HG02938 (cell line): Measurements from ENCODE around the gene KBTBD6.
"Not testable (repeated sequence)": the region's sequence is repeated elsewhere in the genome, so short reads cannot be mapped to it uniquely, and the experiment has no call there.

ENCODE experiments used
- ATAC-seq: cut with Tn5 transposase; IDR thresholded peaks from one replicate; pipeline ENCODE4 v1.9.1; 2021; ENCODE audit warnings: mild to moderate bottlenecking, moderate library complexity; ENCODE audit not compliant: unreplicated experiment

The KBTBD6 gene

GRCh38 chr13:41136396-41137031, 3.9 kb upstream of the KBTBD6 start:
- ATAC-seq: no peak

- ATAC-seq: no peak
Measured at GRCh38 chr13:41133951-41134350, 1.3 kb upstream of the KBTBD6 start.

GRCh38 chr13:41131660-41132511, 716 bp downstream of the KBTBD6 start:
- ATAC-seq: peak; percentile 14

GRCh38 chr13:41131189-41131588, 1.4 kb downstream of the KBTBD6 start:
- ATAC-seq: not testable (repeated sequence)

GRCh38 chr13:41130356-41130755, 2.2 kb downstream of the KBTBD6 start:
- ATAC-seq: no peak

- ATAC-seq: no peak
Measured at GRCh38 chr13:41127701-41128100, 4.9 kb downstream of the KBTBD6 start.

- ATAC-seq: no peak
Measured at GRCh38 chr13:41122838-41123237, 9.8 kb downstream of the KBTBD6 start.

GRCh38 chr13:41117869-41118268, 14.7 kb downstream of the KBTBD6 start:
- ATAC-seq: no peak

GRCh38 chr13:41111454-41111853, 21.1 kb downstream of the KBTBD6 start:
- ATAC-seq: no peak

- ATAC-seq: no peak
Measured at GRCh38 chr13:41107584-41108014, 25.0 kb downstream of the KBTBD6 start.

GRCh38 chr13:41107104-41107571, 25.5 kb downstream of the KBTBD6 start:
- no peak for ATAC-seq

- no peak for ATAC-seq
Measured at GRCh38 chr13:41099986-41100385, 32.6 kb downstream of the KBTBD6 start.

GRCh38 chr13:41098761-41099160, 33.8 kb downstream of the KBTBD6 start:
- no peak for ATAC-seq

- not testable (repeated sequence) for ATAC-seq
Measured at GRCh38 chr13:41095681-41096080, 36.9 kb downstream of the KBTBD6 start.

- ATAC-seq: no peak
Measured at GRCh38 chr13:41085961-41086585, 46.5 kb downstream of the KBTBD6 start.

- ATAC-seq: no peak
Measured at GRCh38 chr13:41079725-41080124, 52.9 kb downstream of the KBTBD6 start.
